Stimulated activated CD4-positive, alpha-beta T cell treated with anti-CD3 and anti-CD28 coated beads, Interleukin-15, amount 100 ng/mL, for 48 hours (primary cell): ENCODE measurements around the gene CTH.
"Not testable (repeated sequence)": the region's sequence is repeated elsewhere in the genome, so short reads cannot be mapped to it uniquely, and the experiment has no call there.

Source experiments
- DNase-seq, 2 donors: peaks; one replicate each; pipeline ENCODE4 v3.0.0-alpha.2; 2020; ENCODE audit warnings: low read depth in 2 of 2

CTH gene

GRCh38 chr1:70410604-70411359, at the start of gene CTH:
TSS of gene CTH (plus strand) at chr1:70411268. CDS start at chr1:70411416, 148 bp downstream.
- peak; percentile 81 to 87 for DNase-seq

- DNase-seq: no peak
Observed at GRCh38 chr1:70361727-70362398, 49.2 kb upstream of the CTH start.

GRCh38 chr1:70364439-70364838, 46.6 kb upstream of the CTH start:
- DNase-seq: no peak

GRCh38 chr1:70366425-70366952, 44.6 kb upstream of the CTH start:
- not testable (repeated sequence) for DNase-seq

GRCh38 chr1:70366997-70367396, 44.1 kb upstream of the CTH start:
- DNase-seq: not testable (repeated sequence)

- DNase-seq: not testable (repeated sequence)
Observed at GRCh38 chr1:70367397-70367796, 43.7 kb upstream of the CTH start.

- DNase-seq: not testable (repeated sequence)
Observed at GRCh38 chr1:70371586-70371985, 39.5 kb upstream of the CTH start.

- DNase-seq: no peak
Observed at GRCh38 chr1:70372426-70372825, 38.6 kb upstream of the CTH start.

- not testable (repeated sequence) for DNase-seq
Observed at GRCh38 chr1:70373580-70373979, 37.5 kb upstream of the CTH start.

- DNase-seq: no peak
Observed at GRCh38 chr1:70376196-70376595, 34.9 kb upstream of the CTH start.

GRCh38 chr1:70382682-70383081, 28.4 kb upstream of the CTH start:
- DNase-seq: no peak

- DNase-seq: no peak
Observed at GRCh38 chr1:70383483-70383882, 27.6 kb upstream of the CTH start.

- no peak for DNase-seq
Observed at GRCh38 chr1:70384542-70384941, 26.5 kb upstream of the CTH start.

- DNase-seq: no peak
Observed at GRCh38 chr1:70385477-70385876, 25.6 kb upstream of the CTH start.

GRCh38 chr1:70386121-70386520, 24.9 kb upstream of the CTH start:
- DNase-seq: no peak

- no peak for DNase-seq
Observed at GRCh38 chr1:70387507-70387906, 23.6 kb upstream of the CTH start.

GRCh38 chr1:70392626-70393025, 18.4 kb upstream of the CTH start:
- no peak for DNase-seq

GRCh38 chr1:70396607-70397006, 14.5 kb upstream of the CTH start:
- no peak for DNase-seq

GRCh38 chr1:70397013-70397412, 14.1 kb upstream of the CTH start:
- no peak for DNase-seq

GRCh38 chr1:70400335-70400734, 10.7 kb upstream of the CTH start:
- no peak for DNase-seq

- DNase-seq: no peak
Observed at GRCh38 chr1:70401974-70402373, 9.1 kb upstream of the CTH start.

- DNase-seq: no peak
Observed at GRCh38 chr1:70403759-70404158, 7.3 kb upstream of the CTH start.

GRCh38 chr1:70405780-70406416, 5.2 kb upstream of the CTH start:
- no peak for DNase-seq
